Natural killer cell (primary cell): ENCODE results near the gene RBKS. TPM values are rescaled to one million over a fixed set of nuclear protein-coding genes. Genes with fewer than 3 reads are reported as not detected.
"Not testable (repeated sequence)": the region's sequence is repeated elsewhere in the genome, so short reads cannot be mapped to it uniquely, and the experiment has no call there.

Source experiments
- ATAC-seq, 3 donors: fragments of 150-1000 bp in 2 of 3; fragments of 200-7000 bp in 1 of 3; cut with Tn5 transposase; 1 replicate in 1 of 3; 2 replicates in 2 of 3; pipeline ENCODE4 v1.10.0; 2021; ENCODE audit warnings: mild to moderate bottlenecking in 2 of 3, moderate library complexity in 2 of 3
- DNase-seq, 2 donors: peaks; one replicate each; pipeline versions ENCODE4 v3.0.0 to v3.0.0-alpha.2; 2013 to 2021; ENCODE audit warnings: mixed read lengths in 1 of 2
- H3K27ac ChIP-seq: one replicate; pipeline ENCODE4 v1.5.1; 2013; ENCODE audit warnings: mild to moderate bottlenecking, low read length
- H3K27me3 ChIP-seq: one replicate; pipeline ENCODE4 v1.6.1; 2013; ENCODE audit warnings: low read length; ENCODE audit not compliant: control insufficient read depth, insufficient read depth
- H3K36me3 ChIP-seq: one replicate; pipeline ENCODE4 v1.6.1; 2013; ENCODE audit warnings: low read length; ENCODE audit not compliant: control insufficient read depth, insufficient read depth
- H3K4me1 ChIP-seq: one replicate; pipeline ENCODE4 v1.6.1; 2013; ENCODE audit warnings: low read length; ENCODE audit not compliant: control insufficient read depth, insufficient read depth
- H3K4me3 ChIP-seq: one replicate; pipeline ENCODE4 v1.5.1; 2013; ENCODE audit warnings: low read length
- H3K9me3 ChIP-seq: one replicate; pipeline ENCODE4 v1.6.1; 2013; ENCODE audit warnings: low read length; ENCODE audit not compliant: control insufficient read depth, insufficient read depth
- H3K27ac Mint-ChIP-seq, 2 donors: one replicate each; pipeline ENCODE4 v1.8.0; 2022; ENCODE audit warnings: mild to moderate bottlenecking in 2 of 2, mixed read lengths in 2 of 2, moderate library complexity in 1 of 2
- H3K27me3 Mint-ChIP-seq, 2 donors: one replicate each; pipeline ENCODE4 v1.8.0; 2022; ENCODE audit warnings: low read depth in 2 of 2, mixed read lengths in 2 of 2
- H3K36me3 Mint-ChIP-seq: one replicate; pipeline ENCODE4 v1.8.0; 2022; ENCODE audit warnings: mixed read lengths
- H3K4me1 Mint-ChIP-seq, 2 donors: one replicate each; pipeline ENCODE4 v1.8.0; 2022; ENCODE audit warnings: mixed read lengths in 2 of 2
- H3K4me3 Mint-ChIP-seq: one replicate; pipeline ENCODE4 v1.8.0; 2022; ENCODE audit warnings: mild to moderate bottlenecking, moderate library complexity, mixed read lengths
- H3K9me3 Mint-ChIP-seq, 2 donors: one replicate each; pipeline ENCODE4 v1.8.0; 2022; ENCODE audit warnings: mixed read lengths in 2 of 2
- CTCF ChIP-seq: fragments of 200-600 bp; IDR thresholded peaks from one replicate; pipeline ENCODE4 v1.8.0; 2022; ENCODE audit warnings: antibody characterized with exemption
- WGBS: methylation state at CpG from one replicate; pipeline ENCODE4 v1.1.7; 2013; ENCODE audit warnings: missing lambda C conversion rate; ENCODE audit not compliant: insufficient coverage; 5-methylcytosine and 5-hydroxymethylcytosine counted together
- intact Hi-C: fragments of 100-400 bp; cut with micrococcal nuclease; formaldehyde crosslinking; loops from one replicate; pipeline ENCODE4 v1.14.2; 2022
- total RNA-seq, 4 donors: library from RNA; stranded (reverse); fragments of 120-200 nt in 1 of 4; gene quantifications; one replicate each; pipeline versions ENCODE4 v1.2.3 to v1.2.4, GENCODE V29; 2013 to 2022

Gene RBKS
- total RNA-seq, 3 donors from 2014 or later (not counting 1 experiment from before 2014, with no cell fraction given): 11.5 to 20.9 (median 12.8) TPM

DNA sequence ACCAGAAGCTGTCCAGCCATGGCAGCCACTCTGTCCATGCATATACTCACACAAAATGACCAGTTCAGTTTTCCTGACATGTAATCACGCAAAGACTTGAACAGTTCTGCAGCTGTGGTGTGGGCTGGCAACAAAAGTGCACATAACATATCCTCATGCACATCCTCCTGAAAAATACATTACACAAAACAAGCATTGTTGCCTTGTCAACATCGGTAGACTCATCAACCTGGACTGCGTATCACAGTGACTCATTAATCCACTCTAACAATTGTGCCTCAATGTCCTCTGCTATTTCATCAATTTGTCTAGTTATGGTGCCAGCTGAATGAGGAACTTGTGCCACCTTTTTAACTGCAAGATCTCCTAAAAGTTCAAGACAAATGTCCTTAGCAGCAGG, 19.5 kb downstream of the RBKS start:
- no peaks in the 10 kb centered on the region for H3K4me1 Mint-ChIP-seq
- no peak for TF ChIP-seq CTCF
- no peaks in the 10 kb centered on the region for H3K4me1 ChIP-seq
- no peak overlapping the region for H3K4me3 ChIP-seq
- no peak for ATAC-seq
- intact Hi-C loops: no loop called here
- no peaks in the 10 kb centered on the region for H3K9me3 Mint-ChIP-seq
- H3K27me3 ChIP-seq: no peaks in the 10 kb centered on the region
- H3K36me3 Mint-ChIP-seq: peaks cover 4% of the 10 kb centered on the region
- H3K27me3 Mint-ChIP-seq: no peaks in the 10 kb centered on the region
- H3K27ac ChIP-seq: no peak overlapping the region
- H3K36me3 ChIP-seq: no peaks in the 10 kb centered on the region
- H3K4me3 Mint-ChIP-seq: no peak overlapping the region
- WGBS: 91% methylated on average over 3 of the region's 3 CpGs
- no peak overlapping the region for H3K27ac Mint-ChIP-seq
- no peak for DNase-seq
- H3K9me3 ChIP-seq: no peaks in the 10 kb centered on the region

GRCh38 chr2:27869763-27870162, 20.4 kb downstream of the RBKS start:
- H3K4me1 ChIP-seq: no peaks in the 10 kb centered on the region
- H3K27ac Mint-ChIP-seq: no peak overlapping the region
- no peaks in the 10 kb centered on the region for H3K27me3 ChIP-seq
- no peaks in the 10 kb centered on the region for H3K36me3 Mint-ChIP-seq
- H3K4me3 ChIP-seq: no peak overlapping the region
- no peaks in the 10 kb centered on the region for H3K9me3 ChIP-seq
- no peaks in the 10 kb centered on the region for H3K27me3 Mint-ChIP-seq
- no peaks in the 10 kb centered on the region for H3K4me1 Mint-ChIP-seq
- no peak for ATAC-seq
- TF ChIP-seq CTCF: no peak
- intact Hi-C loops: no loop called here
- 91% methylated on average over 6 of the region's 6 CpGs for WGBS
- no peaks in the 10 kb centered on the region for H3K9me3 Mint-ChIP-seq
- H3K27ac ChIP-seq: no peak overlapping the region
- DNase-seq: no peak
- H3K4me3 Mint-ChIP-seq: no peak overlapping the region
- H3K36me3 ChIP-seq: no peaks in the 10 kb centered on the region

GRCh38 chr2:27866237-27866636, 23.9 kb downstream of the RBKS start:
- intact Hi-C loops: no loop called here
- Mint-ChIP-seq H3K4me3 (no peak overlapping the region), H3K4me1 (no peaks in the 10 kb centered on the region), H3K27me3 (no peaks in the 10 kb centered on the region), H3K27ac (no peak overlapping the region), H3K9me3 (no peaks in the 10 kb centered on the region), H3K36me3 (no peaks in the 10 kb centered on the region)
- no peak overlapping the region for H3K27ac ChIP-seq
- H3K9me3 ChIP-seq: no peaks in the 10 kb centered on the region
- no peak for DNase-seq
- no peak overlapping the region for H3K4me3 ChIP-seq
- 85% methylated on average over 1 of the region's 1 CpG for WGBS
- no peaks in the 10 kb centered on the region for H3K27me3 ChIP-seq
- TF ChIP-seq CTCF: no peak
- no peaks in the 10 kb centered on the region for H3K36me3 ChIP-seq
- H3K4me1 ChIP-seq: no peaks in the 10 kb centered on the region
- ATAC-seq: no peak

- H3K9me3 Mint-ChIP-seq, DNase-seq, H3K4me1 Mint-ChIP-seq, H3K27me3 ChIP-seq, ATAC-seq, intact Hi-C loops, H3K4me1 ChIP-seq, H3K4me3 ChIP-seq, H3K27ac Mint-ChIP-seq, H3K27ac ChIP-seq, H3K27me3 Mint-ChIP-seq, H3K4me3 Mint-ChIP-seq, H3K36me3 Mint-ChIP-seq, H3K36me3 ChIP-seq, H3K9me3 ChIP-seq: not testable (repeated sequence)
- WGBS: 91% methylated on average over 5 of the region's 5 CpGs
Observed at GRCh38 chr2:27863955-27864354, 26.2 kb downstream of the RBKS start.
